ENCODE data around the gene FKBP2.

The FKBP2 gene

GRCh38 chr11:64250415-64251015 lies 9.6 kb downstream of the FKBP2 start:
- no peak for DNase-seq

- peak; percentile 57 for DNase-seq
These were observed 10.3 kb downstream of the FKBP2 start, which contains the start of gene PLCB3 for GRCh38 chr11:64251016-64251752. TSS of gene PLCB3 (plus strand) at chr11:64251530. CDS start at chr11:64251650, 120 bp downstream.

GRCh38 chr11:64251753-64252002 lies 10.8 kb downstream of the FKBP2 start:
- no peak for DNase-seq

- no peak for DNase-seq
These were observed 11.3 kb downstream of the FKBP2 start for GRCh38 chr11:64252003-64252872.

- no peak for DNase-seq
These were observed 12.1 kb downstream of the FKBP2 start for GRCh38 chr11:64253043-64253442.

- DNase-seq: no peak
These were observed 12.6 kb downstream of the FKBP2 start for GRCh38 chr11:64253481-64253880.

GRCh38 chr11:64254326-64254725 lies 13.4 kb downstream of the FKBP2 start:
- DNase-seq: no peak

GRCh38 chr11:64255135-64256128 lies 14.5 kb downstream of the FKBP2 start:
- DNase-seq: no peak

- DNase-seq: no peak
These were observed 15.4 kb downstream of the FKBP2 start for GRCh38 chr11:64256300-64256699.

GRCh38 chr11:64258356-64258755 lies 17.5 kb downstream of the FKBP2 start:
- no peak for DNase-seq

GRCh38 chr11:64258946-64259532 lies 18.1 kb downstream of the FKBP2 start:
- DNase-seq: no peak

GRCh38 chr11:64259533-64260067 lies 18.7 kb downstream of the FKBP2 start:
- DNase-seq: no peak

GRCh38 chr11:64260147-64260708 lies 19.3 kb downstream of the FKBP2 start:
- no peak for DNase-seq

- DNase-seq: no peak
These were observed 20.7 kb downstream of the FKBP2 start for GRCh38 chr11:64261556-64262080.

GRCh38 chr11:64262271-64263002 lies 21.5 kb downstream of the FKBP2 start:
- DNase-seq: no peak

GRCh38 chr11:64263021-64263946 lies 22.4 kb downstream of the FKBP2 start:
- DNase-seq: no peak

- DNase-seq: no peak
These were observed 23.0 kb downstream of the FKBP2 start for GRCh38 chr11:64263947-64264317.

GRCh38 chr11:64264371-64264852 lies 23.5 kb downstream of the FKBP2 start:
- DNase-seq: no peak
